IMR-90 (cell line): ENCODE data around the gene FBXO33. TPM values are rescaled to one million over a fixed set of nuclear protein-coding genes. Genes with fewer than 3 reads are reported as not detected.

ENCODE experiments used
- ATAC-seq: fragments of 200-7000 bp; cut with Tn5 transposase; 2 replicates; pipeline ENCODE4 v1.9.1; 2020; ENCODE audit warnings: low read depth, mild to moderate bottlenecking, moderate library complexity
- BruUV-seq: library from RNA; stranded (reverse); fragments of 400-500 nt; replicated peaks from 2 replicates; lab custom pipeline; 2021; lab: Mats Ljungman, UMichigan
- CTCF ChIA-PET: fragments of 300-600 bp; formaldehyde crosslinking; extraction: SDS; loops from one replicate; lab custom pipeline; 2021; ENCODE audit warnings: antibody characterized with exemption; lab: Yijun Ruan, JAX
- POLR2A ChIA-PET: fragments of 300-600 bp; sonication (Branson Sonifier 250); formaldehyde crosslinking; loops from one replicate; lab custom pipeline; 2022; ENCODE audit warnings: antibody characterized with exemption; ENCODE audit not compliant: unreplicated experiment; lab: Charles Lee
- DNase-seq: peaks from one replicate; pipeline ENCODE4 v3.0.0; 2013
- H2AFZ ChIP-seq: replicated peaks from 2 replicates; pipeline ENCODE3; 2013; ENCODE audit warnings: low read length, mild to moderate bottlenecking; ENCODE audit not compliant: poor library complexity
- H2AK5ac ChIP-seq: 2 replicates; pipeline ENCODE4 v1.6.1; 2013; ENCODE audit warnings: low read depth, low read length, inconsistent platforms
- H2AK9ac ChIP-seq: replicated peaks from 2 replicates; pipeline ENCODE3; 2013; ENCODE audit warnings: mild to moderate bottlenecking, low read depth, low read length, moderate library complexity; ENCODE audit not compliant: poor library complexity
- H2BK120ac ChIP-seq: 2 replicates; pipeline ENCODE4 v1.6.1; 2013; ENCODE audit warnings: low read depth, low read length, inconsistent platforms
- H2BK15ac ChIP-seq: 3 replicates; pipeline ENCODE4 v1.6.1; 2013; ENCODE audit warnings: low read depth, low read length, inconsistent platforms
- H2BK20ac ChIP-seq: 2 replicates; pipeline ENCODE4 v1.6.1; 2013; ENCODE audit warnings: low read depth, mild to moderate bottlenecking, inconsistent platforms, low read length, moderate library complexity
- H2BK5ac ChIP-seq: 2 replicates; pipeline ENCODE4 v1.6.1; 2013; ENCODE audit warnings: mild to moderate bottlenecking, low read depth, low read length, inconsistent platforms; ENCODE audit not compliant: poor library complexity, severe bottlenecking
- H3K14ac ChIP-seq: replicated peaks from 2 replicates; pipeline ENCODE4 v1.6.1; 2013; ENCODE audit warnings: low read depth, low read length, inconsistent platforms
- H3K18ac ChIP-seq: 2 replicates; pipeline ENCODE4 v1.6.1; 2013; ENCODE audit warnings: low read depth, low read length, control low read depth
- H3K23ac ChIP-seq: 2 replicates; pipeline ENCODE4 v1.6.1; 2013; ENCODE audit warnings: low read depth, low read length, inconsistent platforms
- H3K27ac ChIP-seq: 2 replicates; pipeline ENCODE4 v1.5.1; 2013; ENCODE audit warnings: mild to moderate bottlenecking, control low read depth, low read length; ENCODE audit not compliant: insufficient read depth
- H3K27me3 ChIP-seq: 2 replicates; pipeline ENCODE4 v1.6.1; 2013; ENCODE audit warnings: low read length; ENCODE audit not compliant: control insufficient read depth, insufficient read depth
- H3K36me3 ChIP-seq: 2 replicates; pipeline ENCODE4 v1.6.1; 2013; ENCODE audit warnings: low read length, mixed read lengths; ENCODE audit not compliant: control insufficient read depth, insufficient read depth
- H3K4ac ChIP-seq: 2 replicates; pipeline ENCODE4 v1.6.1; 2013; ENCODE audit warnings: low read depth, low read length, inconsistent platforms
- H3K4me1 ChIP-seq: 2 replicates; pipeline ENCODE4 v1.6.1; 2013; ENCODE audit warnings: low read length, mixed read lengths; ENCODE audit not compliant: control insufficient read depth, insufficient read depth
- H3K4me2 ChIP-seq: 2 replicates; pipeline ENCODE4 v1.6.1; 2013; ENCODE audit warnings: low read depth, mild to moderate bottlenecking, control low read depth, low read length, moderate library complexity
- H3K4me3 ChIP-seq: 2 replicates; pipeline ENCODE4 v1.5.1; 2013; ENCODE audit warnings: low read depth, mild to moderate bottlenecking, control low read depth, low read length, moderate library complexity; ENCODE audit not compliant: insufficient read depth
- H3K56ac ChIP-seq: 2 replicates; pipeline ENCODE4 v1.6.1; 2013; ENCODE audit warnings: low read length, inconsistent platforms; ENCODE audit not compliant: insufficient read depth; ENCODE audit errors: extremely low read depth
- H3K79me1 ChIP-seq, 2 experiments: 2 replicates each; pipeline ENCODE4 v1.6.1; 2013; ENCODE audit warnings: low read length in 2 of 2, inconsistent platforms in 1 of 2, low read depth in 1 of 2
- H3K9ac ChIP-seq: 2 replicates; pipeline ENCODE4 v1.6.1; 2013; ENCODE audit warnings: low read depth, low read length, control low read depth
- H3K9me1 ChIP-seq: 2 replicates; pipeline ENCODE4 v1.6.1; 2013; ENCODE audit warnings: low read length, inconsistent platforms; ENCODE audit not compliant: insufficient read depth
- H3K9me3 ChIP-seq: 2 replicates; pipeline ENCODE4 v1.6.1; 2013; ENCODE audit warnings: low read length; ENCODE audit not compliant: control insufficient read depth, insufficient read depth
- H4K20me1 ChIP-seq: 2 replicates; pipeline ENCODE4 v1.6.1; 2013; ENCODE audit warnings: low read length, inconsistent platforms; ENCODE audit not compliant: insufficient read depth
- H4K5ac ChIP-seq: 2 replicates; pipeline ENCODE4 v1.6.1; 2013; ENCODE audit warnings: mild to moderate bottlenecking, low read depth, low read length, control low read depth
- H4K8ac ChIP-seq, 2 experiments: 2 replicates each; pipeline ENCODE4 v1.6.1; 2013; ENCODE audit warnings: low read depth in 2 of 2, low read length in 2 of 2, control low read depth in 1 of 2, inconsistent platforms in 1 of 2
- H4K91ac ChIP-seq: 2 replicates; pipeline ENCODE4 v1.6.1; 2013; ENCODE audit warnings: low read depth, low read length, inconsistent platforms; ENCODE audit not compliant: insufficient read depth
- CHD1 ChIP-seq: IDR thresholded peaks from 2 replicates; pipeline ENCODE4 v1.6.1; 2012; ENCODE audit warnings: low read depth, low read length, improper control_type of control experiment
- MAFK ChIP-seq: IDR thresholded peaks from 2 replicates; pipeline ENCODE4 v1.6.1; 2012; ENCODE audit warnings: low read depth, low read length, improper control_type of control experiment
- MXI1 ChIP-seq: IDR thresholded peaks from 2 replicates; pipeline ENCODE4 v1.6.1; 2012; ENCODE audit warnings: low read depth, mild to moderate bottlenecking, low read length, moderate library complexity, borderline replicate concordance
- NFE2L2 ChIP-seq: fragments of 150-350 bp; IDR thresholded peaks from 2 replicates; pipeline ENCODE4 v1.6.1; 2016; ENCODE audit warnings: low read depth, mild to moderate bottlenecking, low read length
- WGBS, 2 experiments: methylation state at CpG; one replicate each; pipeline versions ENCODE4 v1.1.5 to v1.1.7; 2013; ENCODE audit warnings: missing lambda C conversion rate in 2 of 2; ENCODE audit not compliant: insufficient read length in 1 of 2; ENCODE audit errors: extremely low coverage in 2 of 2; 5-methylcytosine and 5-hydroxymethylcytosine counted together
- dilution Hi-C: fragments of 300-500 bp; cut with HindIII; formaldehyde crosslinking; loops from one replicate; pipeline ENCODE4 v1.14.3; 2018; ENCODE audit warnings: low sequenced_read_pairs; ENCODE audit not compliant: unreplicated experiment
- in situ Hi-C: fragments of 300-500 bp; cut with MboI; formaldehyde crosslinking; loops from 3 replicates; pipeline ENCODE4 v1.14.3; 2019; ENCODE audit warnings: low sequenced_read_pairs, inconsistent platforms, mixed read lengths
- intact Hi-C: fragments of 100-400 bp; cut with micrococcal nuclease; formaldehyde crosslinking; loops from 2 replicates; pipeline ENCODE4 v1.10.0; 2022
- polyA plus RNA-seq, 3 experiments: library from polyadenylated mRNA; depleted of rRNA; stranded (reverse); fragments of >200 nt; gene quantifications; 2 replicates each; pipeline ENCODE4 v1.2.3, GENCODE V29; 2012; ENCODE audit warnings: low replicate concordance in 1 of 3
- total RNA-seq: library from RNA; depleted of rRNA; stranded (reverse); fragments of >200 nt; gene quantifications from 2 replicates; pipeline ENCODE4 v1.2.3, GENCODE V29; 2012
- TF ChIP-seq, protein P1 (sequence below): fragments of 150-350 bp; IDR thresholded peaks from 2 replicates; pipeline ENCODE4 v1.6.1; 2017; ENCODE audit warnings: mild to moderate bottlenecking, antibody characterized with exemption, low read length, low read depth
- TF ChIP-seq, protein P2 (sequence below): fragments of 150-350 bp; IDR thresholded peaks from 2 replicates; pipeline ENCODE4 v1.6.1; 2016; ENCODE audit warnings: low read depth, mild to moderate bottlenecking, low read length, moderate library complexity, borderline replicate concordance
- TF ChIP-seq, protein P3 (sequence below): conservative IDR thresholded peaks from 2 replicates; pipeline ENCODE4 v1.5.1; 2012; ENCODE audit warnings: mild to moderate bottlenecking, low read depth, low read length, improper control_type of control experiment

FBXO33 gene
- total and polyA plus RNA-seq, 2 of the 4 experiments (the other 2 are of a cell fraction), result 7.6 to 10.0 TPM

DNA sequence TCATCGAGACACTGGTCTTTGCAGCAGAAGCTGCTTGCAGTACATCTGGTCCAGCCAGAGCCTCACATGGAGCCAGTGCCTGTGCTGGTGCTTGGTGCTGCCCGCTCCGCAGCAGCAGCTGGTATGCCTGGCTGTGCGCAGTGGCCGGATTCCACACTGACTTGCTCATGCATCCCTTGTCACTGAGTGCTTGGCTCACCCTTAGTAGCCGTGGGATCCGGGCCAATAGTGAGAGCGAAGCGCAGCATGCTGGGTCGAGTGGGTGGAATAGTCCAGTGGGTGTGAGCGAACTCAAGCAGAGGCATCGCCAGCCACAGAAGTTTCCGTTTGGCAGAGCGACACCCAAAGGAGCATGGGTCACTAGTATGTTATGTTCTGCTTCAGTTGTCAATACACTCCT lies 10.1 kb upstream of the FBXO33 start:
- POLR2A ChIA-PET, result no interaction called here
- no peak overlapping the region for H3K4ac ChIP-seq
- WGBS, 2 experiments, result 97% methylated on average over 3 of the region's 14 CpGs; no CpG with 5 or more reads in 1 of the 2 experiments

More for the DNA sequence above, 10.1 kb upstream of the FBXO33 start:
- in situ Hi-C loops, result no loop called here
- H3K79me1 ChIP-seq, result no peaks in the 10 kb centered on the region
- no peak overlapping the region for H3K14ac ChIP-seq
- no peak overlapping the region; the same call in 1 of the 2 replicates for H3K4me2 ChIP-seq
- H3K9me1 ChIP-seq, result no peaks in the 10 kb centered on the region
- no peak overlapping the region for H2BK5ac ChIP-seq
- H3K4me3 ChIP-seq, result no peak overlapping the region
- no peak overlapping the region for H3K27ac ChIP-seq
- no peaks in the 10 kb centered on the region for H3K27me3 ChIP-seq
- H2BK15ac ChIP-seq, result no peak overlapping the region
- TF ChIP-seq, protein P1, sequence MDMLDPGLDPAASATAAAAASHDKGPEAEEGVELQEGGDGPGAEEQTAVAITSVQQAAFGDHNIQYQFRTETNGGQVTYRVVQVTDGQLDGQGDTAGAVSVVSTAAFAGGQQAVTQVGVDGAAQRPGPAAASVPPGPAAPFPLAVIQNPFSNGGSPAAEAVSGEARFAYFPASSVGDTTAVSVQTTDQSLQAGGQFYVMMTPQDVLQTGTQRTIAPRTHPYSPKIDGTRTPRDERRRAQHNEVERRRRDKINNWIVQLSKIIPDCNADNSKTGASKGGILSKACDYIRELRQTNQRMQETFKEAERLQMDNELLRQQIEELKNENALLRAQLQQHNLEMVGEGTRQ, result no peak
- TF ChIP-seq CHD1 (no peak), NFE2L2 (no peak), MAFK (no peak), MXI1 (no peak)
- TF ChIP-seq, protein P2, sequence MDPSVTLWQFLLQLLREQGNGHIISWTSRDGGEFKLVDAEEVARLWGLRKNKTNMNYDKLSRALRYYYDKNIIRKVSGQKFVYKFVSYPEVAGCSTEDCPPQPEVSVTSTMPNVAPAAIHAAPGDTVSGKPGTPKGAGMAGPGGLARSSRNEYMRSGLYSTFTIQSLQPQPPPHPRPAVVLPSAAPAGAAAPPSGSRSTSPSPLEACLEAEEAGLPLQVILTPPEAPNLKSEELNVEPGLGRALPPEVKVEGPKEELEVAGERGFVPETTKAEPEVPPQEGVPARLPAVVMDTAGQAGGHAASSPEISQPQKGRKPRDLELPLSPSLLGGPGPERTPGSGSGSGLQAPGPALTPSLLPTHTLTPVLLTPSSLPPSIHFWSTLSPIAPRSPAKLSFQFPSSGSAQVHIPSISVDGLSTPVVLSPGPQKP, result no peak
- TF ChIP-seq, protein P3, sequence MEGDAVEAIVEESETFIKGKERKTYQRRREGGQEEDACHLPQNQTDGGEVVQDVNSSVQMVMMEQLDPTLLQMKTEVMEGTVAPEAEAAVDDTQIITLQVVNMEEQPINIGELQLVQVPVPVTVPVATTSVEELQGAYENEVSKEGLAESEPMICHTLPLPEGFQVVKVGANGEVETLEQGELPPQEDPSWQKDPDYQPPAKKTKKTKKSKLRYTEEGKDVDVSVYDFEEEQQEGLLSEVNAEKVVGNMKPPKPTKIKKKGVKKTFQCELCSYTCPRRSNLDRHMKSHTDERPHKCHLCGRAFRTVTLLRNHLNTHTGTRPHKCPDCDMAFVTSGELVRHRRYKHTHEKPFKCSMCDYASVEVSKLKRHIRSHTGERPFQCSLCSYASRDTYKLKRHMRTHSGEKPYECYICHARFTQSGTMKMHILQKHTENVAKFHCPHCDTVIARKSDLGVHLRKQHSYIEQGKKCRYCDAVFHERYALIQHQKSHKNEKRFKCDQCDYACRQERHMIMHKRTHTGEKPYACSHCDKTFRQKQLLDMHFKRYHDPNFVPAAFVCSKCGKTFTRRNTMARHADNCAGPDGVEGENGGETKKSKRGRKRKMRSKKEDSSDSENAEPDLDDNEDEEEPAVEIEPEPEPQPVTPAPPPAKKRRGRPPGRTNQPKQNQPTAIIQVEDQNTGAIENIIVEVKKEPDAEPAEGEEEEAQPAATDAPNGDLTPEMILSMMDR, result no peak
- no peak overlapping the region for H3K18ac ChIP-seq
- H2AK9ac ChIP-seq, result no peak overlapping the region
- no peak overlapping the region for H4K5ac ChIP-seq
- intact Hi-C loops, result no loop called here
- H3K4me1 ChIP-seq, result no peaks in the 10 kb centered on the region
- H2AK5ac ChIP-seq, result no peak overlapping the region
- no peak overlapping the region for H4K8ac ChIP-seq
- H2BK120ac ChIP-seq, result no peak overlapping the region
- no peak overlapping the region for H2BK20ac ChIP-seq
- no TSS peak for BruUV-seq
- no peaks in the 10 kb centered on the region for H3K9me3 ChIP-seq
- H3K56ac ChIP-seq, result no peak overlapping the region
- no peaks in the 10 kb centered on the region for H3K36me3 ChIP-seq
- dilution Hi-C loops, result no loop called here
- H2AFZ ChIP-seq, result peak overlapping the region; percentile 60
- CTCF ChIA-PET, result no interaction called here
- peak; percentile 37 for DNase-seq
- no peak overlapping the region for H4K91ac ChIP-seq
- no peaks in the 10 kb centered on the region for H4K20me1 ChIP-seq
- H3K9ac ChIP-seq, result no peak overlapping the region
- H3K23ac ChIP-seq, result no peak overlapping the region
- ATAC-seq, result peak; percentile 92
